Omental fat pad (tissue), 4 donors: Measurements from ENCODE around the gene FSIP1. TPM values are rescaled to one million over a fixed set of nuclear protein-coding genes. Genes with fewer than 3 reads are reported as not detected.

Source experiments
- ATAC-seq: fragments of 150-250 bp; one replicate; pipeline ENCODE4 v1.9.1; 2016; ENCODE audit warnings: mild to moderate bottlenecking, moderate library complexity; ENCODE audit not compliant: low FRiP score
- DNase-seq: peaks from one replicate; pipeline ENCODE4 v3.0.0-alpha.2; 2019; ENCODE audit warnings: low spot score
- total RNA-seq, 4 donors: library from RNA; depleted of rRNA; stranded (reverse); fragments of >200 nt; gene quantifications; one replicate each; pipeline ENCODE4 v1.1.0, GENCODE V29; 2016
- TF ChIP-seq, protein P1 (sequence below), 3 donors: fragments of 450-650 bp; IDR thresholded peaks; one replicate each; pipeline ENCODE4 v1.5.1; 2016 to 2017; ENCODE audit warnings: antibody characterized with exemption in 3 of 3, mild to moderate bottlenecking in 3 of 3, moderate library complexity in 2 of 3

The FSIP1 gene
- total RNA-seq, 4 donors from 2014 or later, result 0.32 to 0.48 (median 0.41) TPM

DNA sequence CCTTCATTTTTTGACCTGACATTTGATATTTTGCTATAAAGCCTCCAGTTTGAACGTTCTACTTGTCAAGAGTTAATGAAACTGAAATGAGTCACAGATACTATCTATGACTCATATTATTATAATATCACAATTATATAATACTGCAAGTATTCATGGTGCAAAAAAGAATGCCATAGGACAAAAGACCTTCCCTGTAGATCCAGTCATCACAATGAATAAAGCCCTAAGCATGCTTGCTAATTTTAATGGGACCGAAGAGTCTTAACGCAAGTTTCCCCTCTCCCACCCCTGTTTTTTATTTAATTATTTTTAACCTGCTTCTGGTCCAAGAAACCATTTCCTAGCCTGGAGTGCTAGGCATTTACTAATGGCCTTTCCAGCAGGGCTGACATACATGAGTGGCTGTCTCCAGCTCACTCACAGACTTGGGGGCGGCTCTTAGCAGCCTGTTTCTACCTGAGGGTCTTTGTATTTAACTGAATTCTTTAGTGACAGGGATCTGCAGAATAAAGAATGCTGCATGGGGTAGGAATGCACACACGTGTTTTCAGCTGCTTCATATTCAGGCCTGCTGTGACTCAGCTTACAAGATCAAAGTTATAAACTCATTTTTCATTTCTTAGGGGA is 140.5 kb downstream of the FSIP1 start:
- DNase-seq, result no peak
- TF ChIP-seq, protein P1, sequence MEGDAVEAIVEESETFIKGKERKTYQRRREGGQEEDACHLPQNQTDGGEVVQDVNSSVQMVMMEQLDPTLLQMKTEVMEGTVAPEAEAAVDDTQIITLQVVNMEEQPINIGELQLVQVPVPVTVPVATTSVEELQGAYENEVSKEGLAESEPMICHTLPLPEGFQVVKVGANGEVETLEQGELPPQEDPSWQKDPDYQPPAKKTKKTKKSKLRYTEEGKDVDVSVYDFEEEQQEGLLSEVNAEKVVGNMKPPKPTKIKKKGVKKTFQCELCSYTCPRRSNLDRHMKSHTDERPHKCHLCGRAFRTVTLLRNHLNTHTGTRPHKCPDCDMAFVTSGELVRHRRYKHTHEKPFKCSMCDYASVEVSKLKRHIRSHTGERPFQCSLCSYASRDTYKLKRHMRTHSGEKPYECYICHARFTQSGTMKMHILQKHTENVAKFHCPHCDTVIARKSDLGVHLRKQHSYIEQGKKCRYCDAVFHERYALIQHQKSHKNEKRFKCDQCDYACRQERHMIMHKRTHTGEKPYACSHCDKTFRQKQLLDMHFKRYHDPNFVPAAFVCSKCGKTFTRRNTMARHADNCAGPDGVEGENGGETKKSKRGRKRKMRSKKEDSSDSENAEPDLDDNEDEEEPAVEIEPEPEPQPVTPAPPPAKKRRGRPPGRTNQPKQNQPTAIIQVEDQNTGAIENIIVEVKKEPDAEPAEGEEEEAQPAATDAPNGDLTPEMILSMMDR (IDR thresholded peaks at IDR 0.05), result no peak
- peak; percentile 52 for ATAC-seq

DNA sequence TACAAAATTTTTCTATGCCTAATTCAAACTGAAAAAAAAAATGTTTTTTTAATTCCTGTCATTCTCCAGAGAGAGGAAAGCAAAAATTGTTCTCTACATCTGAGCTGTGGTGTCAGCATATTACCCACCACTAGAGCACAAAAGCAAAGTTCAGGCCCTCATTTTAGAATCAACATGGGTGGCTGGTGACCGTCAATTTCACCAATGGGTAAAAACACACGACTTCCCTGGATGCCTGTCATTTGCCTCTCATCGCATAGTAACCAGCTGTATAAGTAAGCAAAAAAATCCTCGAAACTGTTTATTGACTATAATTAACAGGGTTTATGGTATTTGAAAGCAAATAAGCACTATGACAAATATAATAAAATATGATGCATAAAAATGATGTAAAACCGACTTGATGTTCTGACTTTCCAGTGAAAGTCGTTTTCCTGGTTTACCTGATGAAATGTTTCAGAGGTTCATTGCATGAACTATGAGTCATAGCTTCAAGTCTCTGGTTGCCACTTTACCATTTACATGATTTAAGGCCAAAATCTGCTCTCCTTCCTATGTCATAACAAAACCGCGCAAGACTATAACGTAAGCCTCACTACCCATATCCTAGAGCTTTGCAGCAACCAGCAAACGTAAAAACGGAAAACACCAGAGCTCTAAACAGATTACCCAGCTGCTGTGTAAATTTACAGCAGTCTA is 141.3 kb downstream of the FSIP1 start:
- TF ChIP-seq, protein P1 (IDR thresholded peaks at IDR 0.05), result no peak
- ATAC-seq (no peak), DNase-seq (no peak)

DNA sequence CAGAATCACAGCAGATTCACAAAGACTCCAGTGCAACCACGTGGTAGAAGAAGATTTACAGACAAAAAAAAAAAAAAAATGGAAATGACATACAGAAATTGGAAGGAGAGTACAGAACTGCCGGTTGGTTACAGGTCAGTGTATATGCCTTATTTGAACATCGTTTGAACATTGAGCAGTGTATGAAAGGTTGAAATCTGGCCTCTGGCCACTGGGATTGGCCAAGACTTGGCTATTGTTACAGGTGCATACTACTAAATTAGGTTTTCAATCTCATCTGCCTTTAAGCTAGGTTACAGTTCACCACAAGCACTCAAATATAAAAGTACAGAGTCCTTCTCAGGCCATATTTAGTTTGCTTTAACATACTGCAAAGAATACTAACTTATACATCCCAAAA is 142.0 kb downstream of the FSIP1 start:
- DNase-seq (no peak), ATAC-seq (no peak)
- TF ChIP-seq, protein P1 (IDR thresholded peaks at IDR 0.05), result no peak

DNA sequence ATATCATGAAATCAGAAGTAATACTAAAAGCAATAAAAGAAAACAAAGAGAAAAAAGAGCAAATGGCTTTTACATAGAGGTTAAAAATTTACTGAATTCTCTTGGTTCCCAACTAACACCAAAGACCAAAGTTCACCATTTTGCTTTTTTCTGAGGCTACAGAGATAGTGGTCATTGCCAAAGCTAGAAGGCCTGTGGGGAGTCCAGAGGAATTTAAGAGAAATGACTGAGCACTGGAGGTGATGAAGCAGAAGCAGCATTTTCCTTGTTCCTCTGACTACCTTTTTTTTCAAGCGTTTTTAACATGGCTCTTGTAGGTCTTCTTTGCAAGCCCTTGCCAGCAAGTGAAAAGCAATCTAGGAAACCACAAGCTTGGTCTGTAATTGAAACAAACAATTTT is 143.6 kb downstream of the FSIP1 start:
- ATAC-seq (no peak), DNase-seq (no peak)
- TF ChIP-seq, protein P1 (IDR thresholded peaks at IDR 0.05), result no peak

DNA sequence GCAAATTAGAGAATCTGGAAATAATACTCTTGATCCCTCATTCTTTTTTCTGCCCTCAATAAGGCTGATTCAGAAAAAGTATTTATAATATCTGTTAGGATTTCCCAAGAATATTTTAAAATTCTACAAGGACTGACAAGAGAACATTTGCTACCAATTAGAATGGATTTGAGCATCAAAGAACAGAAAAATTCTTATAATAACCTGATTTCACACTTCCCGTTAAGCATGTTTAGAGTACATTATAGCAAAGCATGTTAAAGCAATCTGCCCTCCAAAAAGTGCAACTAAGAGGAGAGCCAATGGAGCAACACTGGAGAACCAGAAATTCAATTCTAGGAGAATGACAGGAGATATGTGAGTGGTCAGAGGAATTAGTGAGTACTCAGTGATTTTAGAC is 144.6 kb downstream of the FSIP1 start:
- TF ChIP-seq, protein P1 (IDR thresholded peaks at IDR 0.05), result no peak
- ATAC-seq (no peak), DNase-seq (no peak)

DNA sequence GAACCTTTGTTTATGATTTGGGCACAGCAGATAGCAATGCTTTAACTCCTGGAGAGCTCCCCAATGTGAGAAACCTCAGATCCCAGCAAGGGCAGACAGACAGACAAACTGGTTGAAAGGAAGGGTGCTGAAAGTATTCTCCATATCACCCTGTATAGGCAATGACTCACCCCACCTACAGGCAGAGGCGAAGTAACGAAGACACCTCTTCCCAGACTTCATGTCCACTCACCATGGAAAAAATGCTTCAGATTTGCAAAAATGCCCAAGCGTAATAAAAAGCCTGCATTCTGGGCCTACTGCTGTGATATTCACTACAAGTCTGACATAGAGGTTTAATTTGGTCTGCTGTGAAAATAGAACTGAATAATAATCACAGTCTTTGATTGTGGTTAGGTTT is 151.3 kb downstream of the FSIP1 start:
- TF ChIP-seq, protein P1 (IDR thresholded peaks at IDR 0.05), result no peak
- DNase-seq (no peak), ATAC-seq (no peak)

DNA sequence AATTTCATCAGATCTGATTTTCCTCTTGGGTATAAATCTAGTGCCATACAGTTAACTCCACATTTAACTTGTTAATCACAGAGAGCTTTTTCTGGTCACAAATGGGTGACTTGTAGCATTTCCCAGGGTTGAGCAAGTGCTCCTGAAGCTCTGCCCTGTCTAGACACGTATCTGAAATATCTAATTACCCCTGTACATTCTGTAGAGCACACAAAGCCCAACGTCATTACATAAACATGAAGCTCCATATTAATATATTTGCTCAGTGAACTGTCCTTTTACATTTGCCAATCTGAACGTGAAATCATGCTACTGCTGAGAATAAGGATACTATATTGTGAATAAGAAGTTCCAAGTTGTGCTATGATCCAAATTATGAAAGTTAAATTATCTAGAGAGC is 152.7 kb downstream of the FSIP1 start:
- TF ChIP-seq, protein P1 (IDR thresholded peaks at IDR 0.05), result no peak
- ATAC-seq (no peak), DNase-seq (no peak)
